ENCODE results near the gene NOS1AP. TPM values are rescaled to one million over a fixed set of nuclear protein-coding genes. Genes with fewer than 3 reads are reported as not detected.

Gene NOS1AP
- polyA plus RNA-seq, 3 donors: 0.12 TPM; not detected in 2

GRCh38 chr1:162108426-162108825, 38.9 kb downstream of the NOS1AP start:
- Mint-ChIP-seq H3K4me1 (peaks cover 2% of the 10 kb centered on the region), H3K27ac (no peak overlapping the region), H3K27me3 (ENCODE audit: low read depth in 3 of 3) (peaks cover 2 to 6% (median 6%) of the 10 kb centered on the region in 3 donors), H3K9me3 (peaks cover 11 to 20% (median 16%) of the 10 kb centered on the region in 7 donors), H3K36me3 (no peaks in the 10 kb centered on the region), H3K4me3 (no peak overlapping the region)
- DNase-seq: no peak
- TF ChIP-seq CTCF (IDR thresholded peaks at IDR 0.05): no peak
- H4K20me1 ChIP-seq (ENCODE audit: insufficient read depth, low read length): no peaks in the 10 kb centered on the region
- peaks cover 5 to 13% of the 10 kb centered on the region in 2 donors for H3K9me3 ChIP-seq (replicated peaks in 1 of 2; ENCODE audit: control insufficient read depth in 1 of 2, insufficient read depth in 1 of 2, low read length in 2 of 2)
- H2AFZ ChIP-seq (ENCODE audit: insufficient read depth, low read depth, low read length, poor library complexity, severe bottlenecking): no peak overlapping the region
- no peak overlapping the region for H3K27ac ChIP-seq (ENCODE audit: low read depth in 1 of 2, low read length in 2 of 2)
- H3K4me2 ChIP-seq (replicated peaks; ENCODE audit: extremely low read depth, low read length, poor library complexity, severe bottlenecking): no peak overlapping the region
- no peaks in the 10 kb centered on the region for H3K36me3 ChIP-seq (replicated peaks in 1 of 2; ENCODE audit: control insufficient read depth in 1 of 2, insufficient read depth in 2 of 2, low read length in 2 of 2)
- no peak overlapping the region for H3K9ac ChIP-seq (ENCODE audit: insufficient read depth, low read length, poor library complexity, severe bottlenecking)
- intact Hi-C loops (cut with micrococcal nuclease): no loop called here
- H3K79me2 ChIP-seq (ENCODE audit: insufficient read depth, low read length): no peaks in the 10 kb centered on the region
- no peak overlapping the region for H3K4me3 ChIP-seq (replicated peaks in 1 of 3; ENCODE audit: low read depth in 2 of 3, low read length in 3 of 3)
- H3K4me1 ChIP-seq (ENCODE audit: control insufficient read depth in 1 of 2, insufficient read depth in 2 of 2, low read length in 2 of 2): peaks cover 0 to 3% of the 10 kb centered on the region in 2 donors
- H3K27me3 ChIP-seq (ENCODE audit: control insufficient read depth in 2 of 2, insufficient read depth in 2 of 2, low read length in 2 of 2): no peaks in the 10 kb centered on the region

- no peak overlapping the region for H3K4me2 ChIP-seq (replicated peaks; ENCODE audit: extremely low read depth, low read length, poor library complexity, severe bottlenecking)
- no peaks in the 10 kb centered on the region for H3K79me2 ChIP-seq (ENCODE audit: insufficient read depth, low read length)
- H3K9ac ChIP-seq (ENCODE audit: insufficient read depth, low read length, poor library complexity, severe bottlenecking): no peak overlapping the region
- Mint-ChIP-seq H3K4me1 (peaks cover 6% of the 10 kb centered on the region), H3K27ac (no peak overlapping the region), H3K9me3 (peaks cover 5 to 17% (median 10%) of the 10 kb centered on the region in 7 donors), H3K4me3 (no peak overlapping the region), H3K36me3 (no peaks in the 10 kb centered on the region), H3K27me3 (ENCODE audit: low read depth in 3 of 3) (peaks cover 4 to 7% (median 4%) of the 10 kb centered on the region in 3 donors)
- H3K4me3 ChIP-seq (replicated peaks in 1 of 3; ENCODE audit: low read depth in 2 of 3, low read length in 3 of 3): no peak overlapping the region
- no peak for DNase-seq
- H3K27ac ChIP-seq (ENCODE audit: low read depth in 1 of 2, low read length in 2 of 2): no peak overlapping the region
- H3K9me3 ChIP-seq (replicated peaks in 1 of 2; ENCODE audit: control insufficient read depth in 1 of 2, insufficient read depth in 1 of 2, low read length in 2 of 2): peaks cover 5 to 9% of the 10 kb centered on the region in 2 donors
- no peaks in the 10 kb centered on the region for H4K20me1 ChIP-seq (ENCODE audit: insufficient read depth, low read length)
- H2AFZ ChIP-seq (ENCODE audit: insufficient read depth, low read depth, low read length, poor library complexity, severe bottlenecking): no peak overlapping the region
- TF ChIP-seq CTCF (IDR thresholded peaks at IDR 0.05): no peak
- no peaks in the 10 kb centered on the region for H3K36me3 ChIP-seq (replicated peaks in 1 of 2; ENCODE audit: control insufficient read depth in 1 of 2, insufficient read depth in 2 of 2, low read length in 2 of 2)
- intact Hi-C loops (cut with micrococcal nuclease): no loop called here
- H3K4me1 ChIP-seq (ENCODE audit: control insufficient read depth in 1 of 2, insufficient read depth in 2 of 2, low read length in 2 of 2): peaks cover 0 to 8% of the 10 kb centered on the region in 2 donors
- no peaks in the 10 kb centered on the region for H3K27me3 ChIP-seq (ENCODE audit: control insufficient read depth in 2 of 2, insufficient read depth in 2 of 2, low read length in 2 of 2)
These were observed 41.4 kb downstream of the NOS1AP start for GRCh38 chr1:162110910-162111309.
